H1 (cell line): Measurements from ENCODE around the gene PSMB11. TPM values are rescaled to one million over a fixed set of nuclear protein-coding genes. Genes with fewer than 3 reads are reported as not detected.

Experiments used
- GABPA ChIP-seq: IDR thresholded peaks from 2 replicates; pipeline ENCODE4 v1.6.1; 2011; ENCODE audit warnings: mild to moderate bottlenecking, low read length, moderate library complexity, borderline replicate concordance; ENCODE audit not compliant: insufficient read depth
- NRF1 ChIP-seq: IDR thresholded peaks from 2 replicates; pipeline ENCODE4 v1.6.1; 2011; ENCODE audit warnings: mild to moderate bottlenecking, low read depth, low read length, improper control_type of control experiment
- RBBP5 ChIP-seq: IDR thresholded peaks from 2 replicates; pipeline ENCODE4 v1.7.1; 2012; ENCODE audit warnings: low read depth, mild to moderate bottlenecking, inconsistent platforms, low read length, moderate library complexity, borderline replicate concordance
- SIX5 ChIP-seq: IDR thresholded peaks from 2 replicates; pipeline ENCODE4 v1.6.1; 2011; ENCODE audit warnings: mild to moderate bottlenecking, low read depth, low read length
- polyA plus RNA-seq, 7 experiments: library from polyadenylated mRNA; depleted of rRNA in 3 of 7; stranded (reverse) in 5 of 7; unstranded in 2 of 7; fragments of >200 nt in 5 of 7; fragments of 200-250 nt in 2 of 7; gene quantifications; 1 replicate in 5 of 7; 2 replicates in 1 of 7; 4 replicates in 1 of 7; pipeline versions ENCODE4 v1.2.1 to v1.2.3, GENCODE V29; 2011 to 2013; ENCODE audit warnings: missing spikeins in 2 of 7, mixed read lengths in 2 of 7
- total RNA-seq: library from RNA; stranded (reverse); fragmentation: NEBNext Ultra II Directional; extraction: Animal tissue kit (Norgen Biotek cat#: 25700); gene quantifications from 2 replicates; pipeline ENCODE4 v1.2.1, GENCODE V29; 2021
- TF ChIP-seq, protein P1 (sequence below): IDR thresholded peaks from 2 replicates; pipeline ENCODE4 v1.6.1; 2011; ENCODE audit warnings: low read length, improper control_type of control experiment
- TF ChIP-seq, protein P2 (sequence below): fragments of 300-600 bp; sonication (generic); IDR thresholded peaks from 2 replicates; pipeline ENCODE4 v1.7.1; 2012; ENCODE audit warnings: low read length, moderate library complexity, mild to moderate bottlenecking, inconsistent platforms; ENCODE audit not compliant: insufficient replicate concordance
- TF ChIP-seq, protein P3 (sequence below): IDR thresholded peaks from 2 replicates; pipeline ENCODE4 v1.6.1; 2012; ENCODE audit warnings: low read length, inconsistent platforms

Gene PSMB11
- total and polyA plus RNA-seq, 2 of the 8 experiments (the other 6 are each of a cell fraction or from before 2014, with no cell fraction given) = not detected

- TF ChIP-seq, protein P1, sequence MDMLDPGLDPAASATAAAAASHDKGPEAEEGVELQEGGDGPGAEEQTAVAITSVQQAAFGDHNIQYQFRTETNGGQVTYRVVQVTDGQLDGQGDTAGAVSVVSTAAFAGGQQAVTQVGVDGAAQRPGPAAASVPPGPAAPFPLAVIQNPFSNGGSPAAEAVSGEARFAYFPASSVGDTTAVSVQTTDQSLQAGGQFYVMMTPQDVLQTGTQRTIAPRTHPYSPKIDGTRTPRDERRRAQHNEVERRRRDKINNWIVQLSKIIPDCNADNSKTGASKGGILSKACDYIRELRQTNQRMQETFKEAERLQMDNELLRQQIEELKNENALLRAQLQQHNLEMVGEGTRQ = no peak
- TF ChIP-seq GABPA (no peak), SIX5 (no peak), NRF1 (no peak), RBBP5 (peak; percentile 49; the same call in 1 of the 2 replicates)
- TF ChIP-seq, protein P2, sequence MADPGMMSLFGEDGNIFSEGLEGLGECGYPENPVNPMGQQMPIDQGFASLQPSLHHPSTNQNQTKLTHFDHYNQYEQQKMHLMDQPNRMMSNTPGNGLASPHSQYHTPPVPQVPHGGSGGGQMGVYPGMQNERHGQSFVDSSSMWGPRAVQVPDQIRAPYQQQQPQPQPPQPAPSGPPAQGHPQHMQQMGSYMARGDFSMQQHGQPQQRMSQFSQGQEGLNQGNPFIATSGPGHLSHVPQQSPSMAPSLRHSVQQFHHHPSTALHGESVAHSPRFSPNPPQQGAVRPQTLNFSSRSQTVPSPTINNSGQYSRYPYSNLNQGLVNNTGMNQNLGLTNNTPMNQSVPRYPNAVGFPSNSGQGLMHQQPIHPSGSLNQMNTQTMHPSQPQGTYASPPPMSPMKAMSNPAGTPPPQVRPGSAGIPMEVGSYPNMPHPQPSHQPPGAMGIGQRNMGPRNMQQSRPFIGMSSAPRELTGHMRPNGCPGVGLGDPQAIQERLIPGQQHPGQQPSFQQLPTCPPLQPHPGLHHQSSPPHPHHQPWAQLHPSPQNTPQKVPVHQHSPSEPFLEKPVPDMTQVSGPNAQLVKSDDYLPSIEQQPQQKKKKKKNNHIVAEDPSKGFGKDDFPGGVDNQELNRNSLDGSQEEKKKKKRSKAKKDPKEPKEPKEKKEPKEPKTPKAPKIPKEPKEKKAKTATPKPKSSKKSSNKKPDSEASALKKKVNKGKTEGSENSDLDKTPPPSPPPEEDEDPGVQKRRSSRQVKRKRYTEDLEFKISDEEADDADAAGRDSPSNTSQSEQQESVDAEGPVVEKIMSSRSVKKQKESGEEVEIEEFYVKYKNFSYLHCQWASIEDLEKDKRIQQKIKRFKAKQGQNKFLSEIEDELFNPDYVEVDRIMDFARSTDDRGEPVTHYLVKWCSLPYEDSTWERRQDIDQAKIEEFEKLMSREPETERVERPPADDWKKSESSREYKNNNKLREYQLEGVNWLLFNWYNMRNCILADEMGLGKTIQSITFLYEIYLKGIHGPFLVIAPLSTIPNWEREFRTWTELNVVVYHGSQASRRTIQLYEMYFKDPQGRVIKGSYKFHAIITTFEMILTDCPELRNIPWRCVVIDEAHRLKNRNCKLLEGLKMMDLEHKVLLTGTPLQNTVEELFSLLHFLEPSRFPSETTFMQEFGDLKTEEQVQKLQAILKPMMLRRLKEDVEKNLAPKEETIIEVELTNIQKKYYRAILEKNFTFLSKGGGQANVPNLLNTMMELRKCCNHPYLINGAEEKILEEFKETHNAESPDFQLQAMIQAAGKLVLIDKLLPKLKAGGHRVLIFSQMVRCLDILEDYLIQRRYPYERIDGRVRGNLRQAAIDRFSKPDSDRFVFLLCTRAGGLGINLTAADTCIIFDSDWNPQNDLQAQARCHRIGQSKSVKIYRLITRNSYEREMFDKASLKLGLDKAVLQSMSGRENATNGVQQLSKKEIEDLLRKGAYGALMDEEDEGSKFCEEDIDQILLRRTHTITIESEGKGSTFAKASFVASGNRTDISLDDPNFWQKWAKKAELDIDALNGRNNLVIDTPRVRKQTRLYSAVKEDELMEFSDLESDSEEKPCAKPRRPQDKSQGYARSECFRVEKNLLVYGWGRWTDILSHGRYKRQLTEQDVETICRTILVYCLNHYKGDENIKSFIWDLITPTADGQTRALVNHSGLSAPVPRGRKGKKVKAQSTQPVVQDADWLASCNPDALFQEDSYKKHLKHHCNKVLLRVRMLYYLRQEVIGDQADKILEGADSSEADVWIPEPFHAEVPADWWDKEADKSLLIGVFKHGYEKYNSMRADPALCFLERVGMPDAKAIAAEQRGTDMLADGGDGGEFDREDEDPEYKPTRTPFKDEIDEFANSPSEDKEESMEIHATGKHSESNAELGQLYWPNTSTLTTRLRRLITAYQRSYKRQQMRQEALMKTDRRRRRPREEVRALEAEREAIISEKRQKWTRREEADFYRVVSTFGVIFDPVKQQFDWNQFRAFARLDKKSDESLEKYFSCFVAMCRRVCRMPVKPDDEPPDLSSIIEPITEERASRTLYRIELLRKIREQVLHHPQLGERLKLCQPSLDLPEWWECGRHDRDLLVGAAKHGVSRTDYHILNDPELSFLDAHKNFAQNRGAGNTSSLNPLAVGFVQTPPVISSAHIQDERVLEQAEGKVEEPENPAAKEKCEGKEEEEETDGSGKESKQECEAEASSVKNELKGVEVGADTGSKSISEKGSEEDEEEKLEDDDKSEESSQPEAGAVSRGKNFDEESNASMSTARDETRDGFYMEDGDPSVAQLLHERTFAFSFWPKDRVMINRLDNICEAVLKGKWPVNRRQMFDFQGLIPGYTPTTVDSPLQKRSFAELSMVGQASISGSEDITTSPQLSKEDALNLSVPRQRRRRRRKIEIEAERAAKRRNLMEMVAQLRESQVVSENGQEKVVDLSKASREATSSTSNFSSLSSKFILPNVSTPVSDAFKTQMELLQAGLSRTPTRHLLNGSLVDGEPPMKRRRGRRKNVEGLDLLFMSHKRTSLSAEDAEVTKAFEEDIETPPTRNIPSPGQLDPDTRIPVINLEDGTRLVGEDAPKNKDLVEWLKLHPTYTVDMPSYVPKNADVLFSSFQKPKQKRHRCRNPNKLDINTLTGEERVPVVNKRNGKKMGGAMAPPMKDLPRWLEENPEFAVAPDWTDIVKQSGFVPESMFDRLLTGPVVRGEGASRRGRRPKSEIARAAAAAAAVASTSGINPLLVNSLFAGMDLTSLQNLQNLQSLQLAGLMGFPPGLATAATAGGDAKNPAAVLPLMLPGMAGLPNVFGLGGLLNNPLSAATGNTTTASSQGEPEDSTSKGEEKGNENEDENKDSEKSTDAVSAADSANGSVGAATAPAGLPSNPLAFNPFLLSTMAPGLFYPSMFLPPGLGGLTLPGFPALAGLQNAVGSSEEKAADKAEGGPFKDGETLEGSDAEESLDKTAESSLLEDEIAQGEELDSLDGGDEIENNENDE = no peak
- TF ChIP-seq, protein P3, sequence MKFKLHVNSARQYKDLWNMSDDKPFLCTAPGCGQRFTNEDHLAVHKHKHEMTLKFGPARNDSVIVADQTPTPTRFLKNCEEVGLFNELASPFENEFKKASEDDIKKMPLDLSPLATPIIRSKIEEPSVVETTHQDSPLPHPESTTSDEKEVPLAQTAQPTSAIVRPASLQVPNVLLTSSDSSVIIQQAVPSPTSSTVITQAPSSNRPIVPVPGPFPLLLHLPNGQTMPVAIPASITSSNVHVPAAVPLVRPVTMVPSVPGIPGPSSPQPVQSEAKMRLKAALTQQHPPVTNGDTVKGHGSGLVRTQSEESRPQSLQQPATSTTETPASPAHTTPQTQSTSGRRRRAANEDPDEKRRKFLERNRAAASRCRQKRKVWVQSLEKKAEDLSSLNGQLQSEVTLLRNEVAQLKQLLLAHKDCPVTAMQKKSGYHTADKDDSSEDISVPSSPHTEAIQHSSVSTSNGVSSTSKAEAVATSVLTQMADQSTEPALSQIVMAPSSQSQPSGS = no peak
These were observed 31.9 kb upstream of the PSMB11 start, which contains the start of gene C14orf93 (continued) for GRCh38 chr14:23009939-23010726.
